Activated CD8-positive, alpha-beta T cell treated with anti-CD3 and anti-CD28 coated beads for 36 hours (primary cell): ENCODE data around the gene TEK. TPM values are rescaled to one million over a fixed set of nuclear protein-coding genes. Genes with fewer than 3 reads are reported as not detected.

Experiments
- ATAC-seq: fragments of 200-7000 bp; cut with Tn5 transposase; one replicate; pipeline ENCODE4 v1.10.0; 2021; ENCODE audit warnings: mild to moderate bottlenecking, moderate library complexity
- CTCF ChIA-PET: fragments of 350-600 bp; sonication (Branson Sonifier 250); formaldehyde crosslinking; loops from one replicate; lab custom pipeline; 2021; ENCODE audit warnings: antibody characterized with exemption; lab: Charles Lee
- POLR2A ChIA-PET: fragments of 350-600 bp; sonication (Branson Sonifier 250); formaldehyde crosslinking; loops from one replicate; lab custom pipeline; 2021; ENCODE audit warnings: antibody characterized with exemption; lab: Charles Lee
- DNase-seq: peaks from one replicate; pipeline ENCODE4 v3.0.0-alpha.2; 2020
- H3K27ac Mint-ChIP-seq: one replicate; pipeline ENCODE4 v1.8.0; 2021; ENCODE audit warnings: mild to moderate bottlenecking, mixed read lengths
- H3K27me3 Mint-ChIP-seq: one replicate; pipeline ENCODE4 v1.8.0; 2021; ENCODE audit warnings: mixed read lengths
- H3K36me3 Mint-ChIP-seq: one replicate; pipeline ENCODE4 v1.8.0; 2021; ENCODE audit warnings: low read depth, mixed read lengths
- H3K4me1 Mint-ChIP-seq: one replicate; pipeline ENCODE4 v1.8.0; 2021; ENCODE audit warnings: low read depth, mixed read lengths
- H3K4me3 Mint-ChIP-seq: one replicate; pipeline ENCODE4 v1.8.0; 2021; ENCODE audit warnings: mild to moderate bottlenecking, moderate library complexity, mixed read lengths
- H3K9me3 Mint-ChIP-seq: one replicate; pipeline ENCODE4 v1.8.0; 2021; ENCODE audit warnings: mixed read lengths
- CTCF ChIP-seq: fragments of 200-600 bp; IDR thresholded peaks from one replicate; pipeline ENCODE4 v1.8.0; 2022; ENCODE audit warnings: antibody characterized with exemption, mild to moderate bottlenecking
- intact Hi-C: fragments of 100-400 bp; cut with micrococcal nuclease; formaldehyde crosslinking; loops from one replicate; pipeline ENCODE4 v1.10.0; 2022
- total RNA-seq, 2 experiments: library from RNA; stranded (reverse); gene quantifications; one replicate each; pipeline ENCODE4 v1.2.3, GENCODE V29; 2021

The TEK gene
- total RNA-seq, 2 experiments from 2014 or later, result not detected

DNA sequence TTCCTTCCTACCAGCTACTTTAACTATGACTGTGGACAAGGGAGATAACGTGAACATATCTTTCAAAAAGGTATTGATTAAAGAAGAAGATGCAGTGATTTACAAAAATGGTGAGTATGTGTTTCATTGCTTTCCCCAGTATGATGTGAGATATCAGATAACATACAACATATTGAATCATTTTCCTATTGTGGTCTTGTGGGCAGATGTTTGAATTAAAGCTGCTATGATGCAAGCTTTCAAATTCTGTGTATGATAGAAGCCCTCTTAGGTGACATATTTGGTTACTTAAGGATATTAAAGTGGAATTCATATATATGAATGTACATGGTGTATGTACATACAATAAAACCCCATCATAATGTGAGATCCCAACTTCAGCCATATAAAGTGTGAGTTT is 59.5 kb downstream of the TEK start:
- H3K4me3 Mint-ChIP-seq, result no peak overlapping the region
- ATAC-seq, result no peak
- intact Hi-C loops, result no loop called here
- ChIA-PET CTCF (no interaction called here), POLR2A (no interaction called here)
- H3K4me1 Mint-ChIP-seq, result no peaks in the 10 kb centered on the region
- no peaks in the 10 kb centered on the region for H3K9me3 Mint-ChIP-seq
- no peaks in the 10 kb centered on the region for H3K36me3 Mint-ChIP-seq
- no peak for DNase-seq
- no peak overlapping the region for H3K27ac Mint-ChIP-seq
- no peak for TF ChIP-seq CTCF
- peaks cover 2% of the 10 kb centered on the region for H3K27me3 Mint-ChIP-seq

DNA sequence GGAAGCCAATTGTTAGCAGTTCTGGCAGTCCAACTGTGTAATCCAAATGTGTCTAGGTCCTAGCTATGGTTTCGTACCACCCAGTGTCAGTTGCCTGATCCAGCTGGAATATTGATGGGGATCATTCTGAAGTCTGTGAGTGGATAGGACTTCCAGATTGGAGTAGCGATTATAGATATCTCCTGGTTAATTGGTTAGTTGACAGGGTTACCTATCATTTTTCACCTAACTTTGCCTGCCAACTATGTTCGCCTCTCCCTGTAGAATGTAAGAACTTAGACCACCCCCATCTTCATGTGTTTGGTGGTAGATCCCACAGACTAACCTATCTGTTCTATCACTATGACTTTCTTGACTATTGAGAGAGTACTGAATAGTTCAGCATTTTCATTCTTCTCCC is 59.9 kb downstream of the TEK start:
- ChIA-PET CTCF (no interaction called here), POLR2A (no interaction called here)
- H3K4me3 Mint-ChIP-seq, result no peak overlapping the region
- H3K27ac Mint-ChIP-seq, result no peak overlapping the region
- intact Hi-C loops, result no loop called here
- H3K9me3 Mint-ChIP-seq, result no peaks in the 10 kb centered on the region
- DNase-seq (no peak), ATAC-seq (no peak)
- TF ChIP-seq CTCF, result no peak
- peaks cover 2% of the 10 kb centered on the region for H3K27me3 Mint-ChIP-seq
- H3K36me3 Mint-ChIP-seq, result no peaks in the 10 kb centered on the region
- no peaks in the 10 kb centered on the region for H3K4me1 Mint-ChIP-seq

- Mint-ChIP-seq H3K27ac (no peak overlapping the region), H3K9me3 (no peaks in the 10 kb centered on the region), H3K27me3 (peaks cover 2% of the 10 kb centered on the region), H3K36me3 (no peaks in the 10 kb centered on the region), H3K4me3 (no peak overlapping the region), H3K4me1 (no peaks in the 10 kb centered on the region)
- ATAC-seq, result no peak
- intact Hi-C loops, result no loop called here
- ChIA-PET CTCF (no interaction called here), POLR2A (no interaction called here)
- DNase-seq, result no peak
- no peak for TF ChIP-seq CTCF
Observed at GRCh38 chr9:27176971-27177370, 67.9 kb downstream of the TEK start.

- peaks cover 3% of the 10 kb centered on the region for H3K27me3 Mint-ChIP-seq
- TF ChIP-seq CTCF, result no peak
- no peak for DNase-seq
- H3K4me1 Mint-ChIP-seq, result no peaks in the 10 kb centered on the region
- intact Hi-C loops, result no loop called here
- CTCF ChIA-PET, result interaction anchor here (1.4 kb wide), 1 partner anchor 34 kb away, joined by 3 read pairs; no protein-coding TSS in a partner anchor
- POLR2A ChIA-PET, result no interaction called here
- H3K4me3 Mint-ChIP-seq, result no peak overlapping the region
- no peak for ATAC-seq
- H3K36me3 Mint-ChIP-seq, result no peaks in the 10 kb centered on the region
- no peak overlapping the region for H3K27ac Mint-ChIP-seq
- no peaks in the 10 kb centered on the region for H3K9me3 Mint-ChIP-seq
Observed at GRCh38 chr9:27179245-27179865, 70.3 kb downstream of the TEK start.

GRCh38 chr9:27181381-27181780 is 72.4 kb downstream of the TEK start:
- Mint-ChIP-seq H3K27ac (no peak overlapping the region), H3K4me1 (no peaks in the 10 kb centered on the region), H3K9me3 (no peaks in the 10 kb centered on the region), H3K4me3 (no peak overlapping the region), H3K27me3 (peaks cover 3% of the 10 kb centered on the region), H3K36me3 (no peaks in the 10 kb centered on the region)
- intact Hi-C loops, result no loop called here
- DNase-seq, result no peak
- POLR2A ChIA-PET, result no interaction called here
- CTCF ChIA-PET, result no interaction called here
- no peak for TF ChIP-seq CTCF
- no peak for ATAC-seq
